HG02970 (cell line): ENCODE data around the gene FBXL7.

Source experiments
- ATAC-seq: cut with Tn5 transposase; IDR thresholded peaks from one replicate; pipeline ENCODE4 v1.9.1; 2021; ENCODE audit warnings: mild to moderate bottlenecking, moderate library complexity, moderate number of reproducible peaks; ENCODE audit not compliant: unreplicated experiment, low FRiP score

The FBXL7 gene

DNA sequence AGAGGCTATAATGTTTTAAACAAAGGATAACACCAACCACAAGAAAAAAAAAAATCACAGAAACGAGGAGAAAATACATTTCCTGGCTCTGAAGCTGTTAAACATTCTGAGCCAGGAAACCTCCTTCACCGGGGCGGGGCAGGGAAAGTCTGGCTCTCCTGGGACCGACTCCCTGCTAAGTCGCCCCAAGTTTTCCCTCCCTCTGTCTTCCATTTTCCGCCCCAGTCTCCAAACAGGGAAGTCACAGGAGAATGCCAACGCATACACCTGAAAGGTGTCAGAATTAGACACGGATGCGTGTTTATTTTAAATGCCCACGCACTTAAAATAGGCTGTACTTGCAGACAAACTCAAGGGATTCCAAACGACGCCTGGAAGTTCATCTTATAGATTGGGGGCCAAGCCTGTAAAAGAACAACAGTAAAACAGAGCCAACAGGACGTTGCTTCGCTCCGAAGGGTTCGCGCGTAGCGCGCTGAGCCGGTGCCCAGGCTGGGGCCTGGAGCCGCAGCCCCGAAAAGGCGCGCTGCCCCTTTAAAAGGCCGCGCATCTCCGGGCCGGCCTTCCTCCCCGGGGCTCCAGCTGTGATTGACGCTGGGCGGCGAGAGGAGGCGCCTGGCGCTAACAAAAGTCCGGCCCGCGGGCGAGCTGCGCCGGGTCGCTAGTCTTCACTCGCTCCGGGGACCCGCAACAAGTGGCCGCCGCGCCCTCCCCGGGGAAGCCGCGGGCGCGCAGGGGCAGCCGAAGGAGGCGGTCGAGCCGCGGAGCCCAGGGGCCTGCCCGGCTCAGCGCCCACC is at the start of gene FBXL7:
Gene FBXL7, plus strand, starts transcription at position 653 of the 797 bp plus-strand sequence.
- no peak for ATAC-seq

DNA sequence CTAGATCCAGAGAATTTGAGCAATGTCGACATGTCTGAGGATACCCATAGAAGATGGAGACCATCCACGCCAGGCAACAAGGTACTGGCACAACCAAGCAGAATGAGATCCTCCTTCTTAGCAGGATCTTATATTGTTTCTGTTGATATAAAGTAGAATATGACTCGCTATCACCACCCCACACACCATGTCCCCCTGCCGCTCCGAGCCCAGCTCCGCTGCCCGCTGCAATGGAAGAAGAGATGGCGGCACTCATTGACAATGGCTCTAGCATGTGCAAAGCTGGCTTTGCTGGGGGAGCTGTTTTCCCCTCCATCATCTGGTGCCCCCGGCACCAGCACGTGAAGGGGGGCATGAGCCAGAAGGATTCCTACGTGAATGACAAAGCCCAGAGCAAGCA is 49.5 kb upstream of the FBXL7 start:
- ATAC-seq: no peak

DNA sequence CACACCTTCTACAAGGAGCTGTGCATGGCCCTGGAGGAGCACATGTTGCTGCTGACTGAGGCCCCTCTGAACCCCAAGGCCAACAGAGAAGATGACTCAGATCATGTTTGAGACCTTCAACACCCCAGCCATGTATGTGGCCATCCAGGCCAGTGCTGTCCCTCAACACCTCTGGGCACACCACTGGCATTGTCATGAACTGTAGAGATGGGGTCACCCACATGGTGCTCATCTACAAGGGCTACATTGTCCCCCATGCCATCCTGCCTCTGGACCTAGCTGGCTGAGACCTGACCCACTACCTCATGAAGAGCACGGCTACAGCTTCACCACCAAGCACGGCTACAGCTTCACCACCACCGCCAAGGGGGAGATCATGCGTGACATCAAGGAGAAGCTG is 49.0 kb upstream of the FBXL7 start:
- no peak for ATAC-seq

DNA sequence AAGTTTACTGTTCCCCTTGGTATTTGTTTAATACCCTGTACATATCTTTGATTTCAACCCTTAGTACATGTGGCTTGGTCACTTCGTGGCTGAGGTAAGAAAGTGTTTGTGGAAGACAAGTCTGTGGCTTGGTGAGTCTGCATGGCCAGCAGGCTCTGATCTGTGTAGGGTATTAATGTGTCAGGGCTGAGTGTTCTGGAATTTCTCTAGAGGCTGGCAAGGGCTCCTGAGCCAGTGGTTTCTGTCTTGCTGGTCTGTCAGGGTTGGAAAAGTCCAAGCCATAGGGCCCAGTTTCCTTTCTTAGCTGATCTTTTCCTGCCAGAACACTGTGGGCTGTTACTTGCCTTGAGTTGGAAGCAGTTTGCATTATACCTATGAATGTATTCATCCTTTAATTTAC is 48.0 kb upstream of the FBXL7 start:
- no peak for ATAC-seq

DNA sequence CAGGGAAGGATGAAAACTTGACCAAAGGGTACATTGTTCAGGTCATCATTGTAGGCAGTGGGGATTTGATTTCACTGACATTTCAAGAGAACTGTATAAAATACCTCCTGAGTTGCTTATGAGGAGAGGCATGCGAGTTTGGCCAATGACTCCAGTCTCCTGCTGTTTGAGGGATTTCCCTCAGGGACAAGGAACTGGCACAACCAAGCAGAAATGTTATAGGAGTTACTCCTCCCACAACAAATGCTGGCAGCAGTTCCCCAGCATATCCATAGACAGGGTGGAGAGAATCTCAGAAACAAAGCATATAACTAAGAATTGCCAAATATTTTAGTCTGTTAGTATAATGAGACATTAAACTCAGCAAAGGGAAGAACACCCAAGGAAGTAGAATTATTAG is 47.2 kb upstream of the FBXL7 start:
- no peak for ATAC-seq

DNA sequence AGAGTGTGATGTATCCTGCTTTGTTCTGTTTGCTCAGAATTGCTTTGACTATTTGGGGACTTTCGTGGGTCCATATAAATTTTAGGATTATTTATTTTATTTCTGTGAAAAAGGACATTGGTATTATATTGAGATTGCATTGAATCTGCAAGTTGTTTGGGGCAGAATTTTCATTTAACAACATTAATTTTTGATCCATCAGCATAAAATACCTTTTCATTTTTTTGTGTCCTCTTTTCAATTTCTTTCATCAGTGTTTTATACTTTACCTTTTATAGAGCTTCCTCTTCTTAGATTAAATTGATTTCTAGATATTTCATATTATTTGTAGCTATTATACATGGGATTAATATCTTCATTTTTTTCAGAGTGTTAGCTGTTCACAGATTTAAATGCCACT is 40.8 kb upstream of the FBXL7 start:
- ATAC-seq: no peak

DNA sequence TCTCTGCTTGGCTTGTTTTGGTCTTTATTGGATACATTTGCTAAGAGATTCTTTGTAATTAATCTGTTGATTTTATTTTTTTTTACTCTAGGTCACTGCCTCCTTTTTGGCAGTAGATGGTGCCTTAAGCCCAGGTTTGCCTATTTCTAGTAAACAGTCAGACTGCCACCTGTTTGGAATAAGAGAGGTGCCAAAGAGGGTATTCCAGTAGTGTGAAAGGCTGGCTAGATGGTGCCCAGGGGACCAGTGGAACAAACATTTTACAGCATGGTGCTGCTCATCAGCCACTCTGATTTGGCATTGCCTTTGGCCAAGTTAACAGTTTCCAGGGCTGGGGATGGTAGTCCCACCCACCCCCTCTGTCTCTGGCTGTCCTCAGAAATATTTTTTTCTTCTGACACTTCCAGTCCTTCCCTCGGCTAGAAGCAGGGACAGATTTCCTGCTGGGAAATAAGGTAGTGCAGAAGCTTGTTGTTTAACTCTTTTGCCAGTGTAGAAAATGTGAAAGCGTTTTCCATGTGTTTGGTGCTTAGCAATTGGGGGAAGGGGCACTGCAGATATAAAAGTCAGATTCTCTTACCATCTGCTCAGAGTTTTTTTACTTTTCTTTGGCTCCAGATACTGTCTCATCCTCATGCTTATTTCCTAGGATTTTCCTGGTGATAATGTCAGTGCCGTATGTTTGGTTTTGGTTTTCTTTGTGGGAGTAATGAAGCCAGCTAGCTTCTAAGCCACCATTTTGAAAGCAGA is 36.6 kb upstream of the FBXL7 start:
- ATAC-seq: no peak

DNA sequence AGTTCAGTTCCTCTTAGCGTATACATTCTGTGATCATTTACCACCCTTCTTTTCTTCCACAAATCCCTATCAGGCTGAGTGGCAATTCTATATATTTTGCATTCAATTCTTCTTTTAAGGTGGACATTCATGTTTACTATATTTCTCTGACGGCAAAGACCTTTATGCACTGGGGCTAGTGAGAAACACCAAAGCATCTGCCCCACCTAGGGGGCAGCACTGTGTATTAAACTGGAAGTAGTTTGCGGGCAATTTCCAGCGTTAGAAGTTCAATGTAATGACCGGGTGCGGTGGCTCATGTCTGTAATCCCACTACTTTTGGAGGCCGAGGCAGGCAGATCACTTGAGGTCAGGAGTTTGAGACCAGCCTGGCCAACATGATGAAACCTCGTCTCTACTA is 27.9 kb upstream of the FBXL7 start:
- no peak for ATAC-seq

DNA sequence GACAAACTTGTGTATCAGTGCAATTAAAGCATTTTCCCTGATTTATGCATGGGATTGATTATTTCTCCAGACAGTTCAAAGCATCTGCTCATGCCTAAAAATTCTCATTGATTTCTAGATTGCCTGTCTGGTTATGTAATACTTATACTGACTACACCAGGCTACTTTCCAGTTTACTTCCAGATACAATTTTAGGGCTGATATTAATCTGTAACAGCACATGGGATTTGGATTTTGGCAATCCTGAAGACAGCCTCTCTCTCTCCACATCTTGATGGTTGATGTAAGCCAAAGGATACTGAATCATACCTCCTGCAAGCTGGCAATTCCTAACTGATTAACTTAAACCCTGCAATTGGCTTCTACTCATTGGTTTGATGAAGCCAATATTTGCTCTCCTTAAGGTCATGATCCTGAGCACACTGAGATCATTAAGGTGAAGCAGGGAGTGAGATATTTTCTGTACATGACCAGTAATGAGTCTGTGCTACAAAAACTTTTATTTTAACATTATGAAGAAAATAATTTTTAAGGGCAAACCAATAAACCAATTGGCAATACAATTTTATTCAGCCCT is 25.7 kb upstream of the FBXL7 start:
- no peak for ATAC-seq

DNA sequence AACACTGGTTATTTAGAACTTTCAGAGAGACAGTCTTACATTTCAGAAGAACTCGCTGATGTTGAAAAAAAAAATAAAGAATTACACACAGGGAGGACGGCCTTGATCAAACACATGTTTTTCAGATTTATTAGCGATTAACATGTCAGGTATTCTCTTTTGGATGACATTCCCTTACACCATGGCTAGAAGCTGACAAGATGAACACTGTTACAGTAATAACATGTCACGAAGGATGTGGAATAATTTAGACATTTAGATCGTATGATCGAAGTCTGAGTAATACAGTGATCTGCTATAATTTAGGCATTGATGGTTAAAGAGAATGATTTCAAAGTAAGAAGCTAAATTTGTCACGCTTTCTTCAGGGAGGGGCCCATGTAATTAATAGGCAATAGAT is 24.6 kb upstream of the FBXL7 start:
- ATAC-seq: no peak

DNA sequence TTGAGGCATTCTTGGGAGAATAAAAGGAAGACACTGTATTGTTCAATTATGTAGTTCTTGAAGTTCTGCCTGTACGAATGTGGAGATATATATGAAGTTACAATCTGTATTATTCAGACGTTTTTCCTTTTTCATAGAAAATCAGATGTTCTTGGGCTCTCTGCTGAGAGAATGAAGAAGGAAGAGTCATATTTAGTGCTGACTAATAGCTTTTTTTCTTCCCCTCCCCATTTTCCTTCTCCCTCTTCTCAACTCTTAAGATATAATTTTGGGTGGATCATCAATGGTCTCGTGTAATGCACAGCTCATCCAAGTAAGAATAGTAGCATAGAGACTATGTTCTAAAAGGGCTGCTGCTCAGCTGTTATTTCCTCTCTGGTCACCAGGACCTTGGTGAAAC is 23.0 kb upstream of the FBXL7 start:
- ATAC-seq: no peak

DNA sequence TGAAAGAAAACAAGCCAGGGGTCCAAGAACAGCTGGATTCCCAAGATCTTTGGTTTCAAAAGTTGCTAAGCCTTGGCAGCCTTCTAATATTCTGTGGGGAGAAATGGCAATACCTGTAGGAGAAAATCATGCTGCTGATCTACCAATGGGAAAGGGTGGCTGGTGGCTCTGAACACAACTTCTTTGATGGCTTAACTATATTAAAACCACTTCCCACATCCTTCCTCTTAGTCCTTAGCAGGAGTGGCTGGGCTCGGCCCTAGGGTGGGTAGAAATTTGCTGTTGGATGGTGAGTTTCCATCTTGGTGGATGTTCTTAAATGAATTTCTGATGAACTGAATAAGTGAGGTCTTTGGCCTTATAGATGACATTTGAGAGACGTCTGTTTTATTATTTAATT is 19.5 kb upstream of the FBXL7 start:
- no peak for ATAC-seq

DNA sequence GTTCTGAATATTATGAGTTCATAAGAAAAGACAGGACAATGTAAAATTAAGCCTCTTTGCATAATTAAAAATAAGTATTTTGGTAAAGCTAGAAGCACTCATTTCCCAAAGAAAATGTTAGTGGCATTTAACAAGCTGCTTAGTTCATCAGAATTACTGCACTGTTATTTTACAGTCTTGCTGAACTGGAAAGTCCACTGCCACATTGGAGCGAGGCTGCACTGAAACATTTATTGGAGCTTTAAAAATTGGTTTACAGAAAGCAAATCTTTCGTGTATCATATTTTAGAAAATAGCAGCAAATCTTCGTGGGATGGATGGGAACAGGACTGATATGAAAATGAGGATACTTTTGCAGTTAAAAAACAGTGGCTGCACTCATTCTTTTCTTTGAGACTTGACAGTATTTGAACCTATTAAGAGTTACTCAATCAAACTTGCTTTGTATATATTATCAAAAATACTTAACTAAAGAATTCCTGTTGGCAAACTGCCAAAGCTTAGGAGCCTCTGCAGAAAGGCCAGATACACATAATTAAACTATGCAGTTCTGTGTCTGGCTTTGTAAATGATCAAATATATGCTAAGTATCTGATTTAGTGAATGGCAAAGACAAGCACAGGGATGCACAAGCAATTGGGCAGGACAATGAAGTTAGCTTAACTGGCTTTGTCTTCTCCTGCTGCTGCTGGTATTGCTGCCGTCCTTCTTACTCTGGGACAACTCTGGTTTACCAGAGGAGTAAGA is 16.5 kb upstream of the FBXL7 start:
- ATAC-seq: no peak

DNA sequence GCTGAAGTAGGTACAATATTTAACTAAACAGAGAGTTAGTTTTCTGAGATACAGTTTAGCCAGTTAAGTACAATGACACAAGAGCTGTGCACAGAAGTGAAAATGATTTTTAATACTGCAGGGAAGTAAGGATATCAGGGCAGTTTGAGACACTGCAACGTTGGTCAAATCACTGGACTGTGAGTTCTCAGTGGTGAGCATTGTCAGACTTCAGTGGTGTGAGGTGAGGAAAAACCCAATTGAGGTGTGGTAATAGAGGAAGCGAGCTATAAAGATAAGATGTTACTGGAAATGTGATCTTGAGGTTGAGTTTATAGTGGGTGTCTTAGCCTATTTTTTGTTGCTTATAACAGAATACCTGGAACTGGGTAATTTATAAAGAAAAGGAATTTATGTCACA is 12.8 kb upstream of the FBXL7 start:
- no peak for ATAC-seq

DNA sequence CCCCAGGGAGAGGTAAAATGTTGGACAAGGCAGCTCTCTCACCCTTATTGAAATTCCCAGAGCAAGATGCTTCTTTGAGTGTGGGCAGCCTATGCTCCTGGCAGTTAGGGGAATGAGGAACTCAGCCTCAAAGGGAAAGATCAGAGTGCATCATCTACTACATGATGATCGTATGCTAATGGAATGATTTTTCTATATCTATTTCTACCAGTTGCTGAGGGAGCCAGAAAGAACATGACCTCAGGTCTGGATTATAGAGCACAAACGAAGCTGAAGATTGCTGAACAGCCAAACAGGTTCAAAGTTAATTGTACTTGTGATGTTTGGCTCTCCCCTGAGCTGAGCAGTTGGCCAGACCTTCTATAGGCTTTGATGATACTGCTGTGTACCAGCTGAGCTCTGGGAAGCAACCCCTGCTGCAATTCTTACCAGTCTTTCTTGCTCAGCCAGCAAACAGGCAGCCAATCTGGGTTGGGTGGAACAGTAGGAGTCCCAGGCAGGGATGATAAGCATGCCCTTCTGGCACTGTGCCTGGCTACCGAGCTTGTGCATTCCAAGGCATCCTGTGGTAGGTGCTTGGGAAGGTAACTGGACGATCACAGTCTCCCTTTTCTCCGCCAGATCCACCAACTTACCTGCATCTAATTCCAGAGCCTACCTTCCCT is 10.3 kb upstream of the FBXL7 start:
- no peak for ATAC-seq

DNA sequence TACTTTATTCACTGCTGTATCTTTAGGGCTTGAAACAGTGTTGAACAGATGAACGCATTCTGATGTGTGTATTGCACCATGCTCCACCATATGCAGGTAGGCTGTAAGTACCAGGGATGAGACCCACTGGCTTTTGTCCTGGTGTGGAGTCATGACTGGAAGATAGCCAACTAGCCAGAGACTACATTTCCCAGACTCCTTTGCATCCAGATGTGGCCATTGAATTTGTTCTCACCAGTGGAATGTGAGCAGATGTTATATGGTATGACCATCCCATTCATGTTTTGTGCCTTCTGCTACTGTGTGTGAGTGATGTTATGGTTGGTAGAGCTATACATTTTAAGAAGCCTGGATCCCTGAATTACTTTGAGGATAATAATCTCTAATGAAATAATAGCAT is 7.4 kb upstream of the FBXL7 start:
- no peak for ATAC-seq

DNA sequence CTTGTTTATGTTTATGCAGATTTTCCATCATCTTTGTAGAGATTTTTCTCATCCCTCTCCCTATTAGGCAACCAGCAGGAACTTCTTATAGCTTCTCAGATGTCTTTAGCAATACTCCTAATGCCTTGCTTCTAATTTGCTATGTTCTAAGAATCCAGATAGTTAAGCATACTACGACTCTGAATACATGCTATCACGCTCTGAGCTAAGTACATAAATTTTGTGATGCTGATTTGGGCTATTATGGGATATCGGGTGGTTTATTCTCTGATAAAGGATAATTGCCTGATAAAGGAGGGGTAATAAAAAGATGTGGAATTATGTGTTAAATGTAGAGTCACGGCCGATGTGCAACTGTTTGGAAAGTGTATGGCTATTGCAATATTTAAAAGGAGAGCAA is 6.5 kb upstream of the FBXL7 start:
- ATAC-seq: no peak

DNA sequence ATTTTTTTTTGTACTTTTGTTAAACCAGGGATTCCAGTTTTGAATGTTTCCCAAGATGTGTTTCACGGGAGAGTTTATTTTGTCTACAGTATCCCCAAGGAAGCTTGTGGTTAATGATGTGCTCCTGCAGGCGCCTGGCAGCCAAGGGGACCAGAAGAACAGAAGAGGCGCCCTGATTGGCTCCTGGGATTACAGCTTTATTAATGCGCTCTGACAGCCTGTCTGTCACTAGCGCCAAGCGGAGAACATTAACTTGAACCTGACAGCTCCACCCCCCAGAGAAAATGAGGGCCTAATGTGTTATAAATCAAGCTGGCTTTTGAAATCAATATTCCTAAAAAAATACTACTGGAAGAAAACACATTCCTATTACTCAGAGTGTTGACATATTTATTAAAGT is 5.0 kb upstream of the FBXL7 start:
- no peak for ATAC-seq

DNA sequence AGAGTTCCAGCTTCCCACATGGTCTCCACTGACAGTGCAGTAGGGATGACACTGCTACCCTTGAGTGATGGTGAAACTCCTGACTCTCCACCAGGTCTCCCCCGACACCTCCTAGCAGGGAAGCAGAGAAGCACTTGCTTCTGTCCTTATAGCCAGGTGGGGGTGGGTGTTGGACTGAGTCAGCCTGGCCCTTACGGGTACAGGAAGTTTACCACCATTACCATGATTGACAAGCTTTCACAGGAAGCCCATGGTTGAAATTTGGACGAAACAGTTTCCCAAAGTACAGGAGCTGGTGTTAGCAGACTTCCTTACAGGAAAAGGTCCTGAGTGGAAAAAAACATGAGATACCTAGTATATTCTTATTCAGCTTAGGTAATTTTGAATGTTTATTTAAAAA is 3.1 kb upstream of the FBXL7 start:
- no peak for ATAC-seq

DNA sequence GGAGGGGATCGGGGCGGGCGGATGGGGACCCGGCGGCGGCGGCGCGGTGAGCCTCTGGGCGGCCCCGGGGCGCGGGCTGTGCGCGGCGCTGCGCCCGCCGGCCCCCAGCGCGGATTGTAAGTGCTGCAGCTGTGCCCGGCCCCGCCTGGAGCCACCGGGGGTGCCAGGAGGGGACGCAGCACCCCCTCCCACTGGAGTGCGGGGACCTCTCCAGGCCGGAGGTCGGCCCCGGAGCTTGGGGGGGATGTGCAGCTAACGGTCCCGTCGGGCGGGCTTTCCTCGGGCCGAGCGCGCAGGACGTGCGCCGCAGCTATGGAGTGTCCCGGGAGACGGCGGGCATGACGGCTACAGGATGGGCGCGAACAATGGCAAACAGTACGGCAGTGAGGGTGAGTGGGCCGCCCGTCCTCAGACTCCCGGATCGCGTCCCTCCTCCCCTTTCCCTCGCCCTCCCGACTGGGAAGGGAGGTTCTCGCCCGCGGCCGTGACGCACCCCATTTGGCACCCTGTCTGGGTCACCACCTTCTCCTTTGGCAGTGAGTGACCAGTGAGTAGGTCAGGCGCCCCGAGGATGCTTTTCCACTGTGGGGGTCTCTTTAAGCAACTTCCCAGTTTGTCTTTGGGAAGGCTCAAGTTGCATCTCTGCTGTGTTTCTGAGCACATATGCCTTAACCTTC is 483 bp downstream of the FBXL7 start:
- ATAC-seq: no peak
